ENCODE measurements around the gene CASP8. TPM values are rescaled to one million over a fixed set of nuclear protein-coding genes. Genes with fewer than 3 reads are reported as not detected.
"Not testable (repeated sequence)": the region's sequence is repeated elsewhere in the genome, so short reads cannot be mapped to it uniquely, and the experiment has no call there.

CASP8 gene
- total RNA-seq, 1 donor from 2014 or later, result 9.9 TPM

DNA sequence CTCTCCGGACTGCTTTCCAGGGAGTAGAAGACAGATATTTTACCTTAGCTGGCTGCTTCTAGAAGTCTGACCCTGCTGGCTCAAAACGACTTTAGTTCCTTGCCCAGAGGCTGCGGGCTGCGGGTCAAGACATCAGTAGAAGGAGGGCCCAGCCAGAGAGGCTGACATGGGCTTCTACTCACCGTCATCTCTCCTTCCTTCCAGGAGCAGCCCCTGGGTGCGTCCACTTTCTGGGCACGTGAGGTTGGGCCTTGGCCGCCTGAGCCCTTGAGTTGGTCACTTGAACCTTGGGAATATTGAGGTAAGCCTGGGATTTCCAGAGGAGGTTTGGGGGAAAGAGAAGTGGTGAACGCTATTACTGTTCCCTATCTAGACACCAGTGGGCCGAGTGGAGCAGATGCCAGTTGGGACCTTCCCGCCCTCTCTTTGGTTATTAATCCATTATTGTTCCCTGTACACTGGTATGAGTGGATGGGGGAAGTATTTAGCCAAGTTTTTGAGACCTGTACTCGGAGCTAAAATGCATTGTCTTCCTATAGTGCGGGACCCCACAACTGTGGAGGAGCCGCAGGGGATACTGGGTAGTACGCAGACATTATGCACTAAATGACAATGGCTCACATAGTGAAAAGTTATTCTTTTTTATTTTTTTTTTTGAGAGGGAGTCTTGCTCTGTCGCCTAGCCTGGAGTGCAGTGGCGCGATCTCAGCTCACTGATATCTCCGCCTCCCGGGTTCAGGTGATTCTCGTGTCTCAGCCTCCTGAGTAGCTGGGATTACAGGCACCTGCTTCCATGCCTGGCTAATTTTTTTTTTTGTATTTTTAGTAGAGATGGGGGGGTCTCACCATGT is 26.3 kb upstream of the CASP8 start:
- DNase-seq (ENCODE audit: low read depth), result no peak
- no peak for TF ChIP-seq CTCF (conservative IDR thresholded peaks at IDR 0.05; ENCODE audit: low read depth, low read length)
- H3K4me3 ChIP-seq (ENCODE audit: low read depth, low read length), result peak overlapping the region; percentile 59

GRCh38 chr2:201234663-201235135 is 25.6 kb upstream of the CASP8 start:
- TF ChIP-seq CTCF (conservative IDR thresholded peaks at IDR 0.05; ENCODE audit: low read depth, low read length), result no peak
- H3K4me3 ChIP-seq (ENCODE audit: low read depth, low read length), result peak overlapping the region; percentile 59
- no peak for DNase-seq (ENCODE audit: low read depth)

DNA sequence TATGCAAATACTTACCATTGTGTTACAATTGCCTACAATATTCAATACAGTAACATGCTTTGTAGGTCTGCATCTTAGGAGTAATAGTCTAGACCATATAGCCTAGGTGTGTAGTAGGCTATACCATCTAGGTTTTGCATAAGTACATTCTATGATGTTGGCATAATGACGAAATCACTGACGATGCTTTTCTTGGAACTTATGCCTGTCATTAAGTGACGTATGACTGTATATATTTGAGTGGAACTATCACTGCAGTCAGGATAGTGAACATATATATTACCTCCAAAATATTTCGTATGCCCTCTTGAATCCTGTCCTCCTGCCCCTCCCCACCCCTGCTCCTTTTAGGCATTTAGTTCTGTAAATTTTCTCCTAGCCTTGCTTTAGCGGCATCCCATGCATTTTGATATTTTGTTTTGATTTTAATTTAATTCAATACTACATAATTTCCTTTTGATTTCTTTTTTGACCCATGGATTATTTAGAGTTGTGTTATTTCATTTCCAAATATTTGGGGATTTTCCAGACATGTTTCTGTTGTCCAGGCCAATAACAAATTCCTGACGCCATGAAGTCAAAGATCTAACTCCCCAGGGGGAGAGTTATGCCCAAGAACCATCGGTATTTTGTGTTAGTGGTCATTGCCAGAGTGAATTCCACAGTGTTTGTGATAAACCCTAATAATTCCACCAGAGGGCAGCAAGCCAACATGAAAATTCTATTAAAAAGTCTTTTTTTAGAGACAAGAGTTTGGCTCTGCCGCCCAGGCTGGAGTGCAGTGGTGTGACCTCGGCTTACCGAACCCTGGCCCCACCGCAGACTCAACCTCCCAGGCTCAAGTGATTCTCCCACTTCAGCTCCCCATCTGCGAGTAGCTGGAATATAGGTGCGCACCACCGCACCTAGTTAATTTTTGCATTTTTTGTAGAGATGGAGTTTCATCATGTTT is 24.2 kb upstream of the CASP8 start:
- DNase-seq (ENCODE audit: low read depth), result no peak
- peak; percentile 71 for TF ChIP-seq CTCF (conservative IDR thresholded peaks at IDR 0.05; ENCODE audit: low read depth, low read length)
- peak overlapping the region; percentile 15 for H3K4me3 ChIP-seq (ENCODE audit: low read depth, low read length)

- no peak for TF ChIP-seq CTCF (conservative IDR thresholded peaks at IDR 0.05; ENCODE audit: low read depth, low read length)
- no peak for DNase-seq (ENCODE audit: low read depth)
- no peak overlapping the region for H3K4me3 ChIP-seq (ENCODE audit: low read depth, low read length)
Measured at GRCh38 chr2:201237486-201238123, 22.7 kb upstream of the CASP8 start.

DNA sequence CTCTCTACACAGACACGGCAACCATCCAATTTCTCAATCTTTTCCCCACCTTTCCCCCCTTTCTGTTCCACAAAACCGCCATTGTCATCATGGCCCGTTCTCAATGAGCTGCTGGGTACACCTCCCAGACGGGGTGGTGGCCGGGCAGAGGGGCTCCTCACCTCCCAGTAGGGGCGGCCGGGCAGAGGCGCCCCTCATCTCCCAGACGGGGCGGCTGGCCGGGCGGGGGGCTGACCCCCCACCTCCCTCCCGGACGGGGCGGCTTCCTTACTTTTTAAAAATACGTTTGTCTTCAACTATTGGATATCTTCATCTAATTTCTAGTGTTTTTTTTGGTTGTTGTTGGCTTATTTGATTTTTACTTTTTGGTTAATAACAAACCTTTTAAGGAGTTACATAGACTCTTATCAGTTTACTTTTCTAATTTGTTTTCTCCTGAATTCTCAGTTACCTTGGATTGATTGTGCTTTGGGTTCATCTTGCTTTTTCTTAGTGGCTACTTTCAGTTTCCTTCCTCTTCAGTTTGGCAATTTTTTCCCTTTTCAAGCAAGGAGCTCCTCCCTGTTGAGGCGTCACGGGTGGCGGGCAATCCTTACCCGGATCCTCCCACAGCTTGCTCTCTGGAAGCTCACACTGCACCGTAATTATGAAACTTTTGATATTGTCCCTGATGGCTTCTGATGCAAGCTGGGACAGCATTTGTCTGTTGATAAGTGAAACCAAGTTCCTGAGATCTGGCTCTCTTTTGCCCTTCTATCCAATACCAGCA is 21.0 kb upstream of the CASP8 start:
- not testable (repeated sequence) for DNase-seq (ENCODE audit: low read depth); H3K4me3 ChIP-seq (ENCODE audit: low read depth, low read length)

DNA sequence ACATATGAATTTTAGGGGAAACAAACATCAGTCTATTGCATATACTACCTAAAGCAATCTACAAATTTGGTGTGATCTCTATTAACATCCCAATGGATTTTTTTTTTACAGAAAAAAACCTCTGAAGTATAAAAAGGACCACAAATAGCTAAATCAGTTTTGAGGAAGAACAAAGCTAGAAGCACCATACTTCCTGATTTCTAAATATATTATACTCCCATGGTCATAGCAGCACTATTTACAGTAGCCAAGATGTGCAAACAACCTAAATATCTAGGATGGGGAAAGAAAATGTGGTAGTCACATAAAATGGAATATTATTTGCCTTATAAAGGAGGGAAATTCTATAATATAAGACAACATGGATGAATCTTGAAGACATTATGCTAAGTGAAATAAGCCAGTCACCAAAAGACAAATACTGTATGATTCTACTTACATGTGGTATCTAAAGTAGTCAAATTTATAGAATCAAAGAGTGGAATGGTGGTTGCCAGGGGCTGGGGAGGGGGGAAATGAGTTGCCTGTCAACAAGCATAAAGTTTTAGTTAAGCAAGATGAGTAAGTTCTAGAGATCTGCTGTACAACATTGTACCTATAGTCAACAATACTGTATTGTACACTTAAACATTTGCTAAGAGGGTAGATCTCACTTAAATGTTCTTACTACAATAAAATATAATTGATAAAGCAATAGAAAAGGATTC is 17.6 kb upstream of the CASP8 start:
- no peak for DNase-seq (ENCODE audit: low read depth)
- TF ChIP-seq CTCF (conservative IDR thresholded peaks at IDR 0.05; ENCODE audit: low read depth, low read length), result no peak
- no peak overlapping the region for H3K4me3 ChIP-seq (ENCODE audit: low read depth, low read length)

All from epithelial cell of proximal tubule (primary cell).